Measurements from ENCODE around the gene TMEM143.

GRCh38 chr19:48330012-48330681 is 33.6 kb downstream of the TMEM143 start:
- TF ChIP-seq EZH2 (IDR thresholded peaks at IDR 0.05; ENCODE audit: low read depth, low read length, severe bottlenecking) (no peak), SUZ12 (IDR thresholded peaks at IDR 0.05; ENCODE audit: low read length) (no peak), ATF2 (IDR thresholded peaks at IDR 0.05; ENCODE audit: low read length) (no peak), CTCF (IDR thresholded peaks at IDR 0.05; ENCODE audit: control extremely low read depth in 1 of 3, insufficient read depth in 1 of 3, low read depth in 1 of 3, low read length in 3 of 3) (peak in 2 of 3 experiments; percentile 5 to 13; a peak in 1 of 4 replicates), ZNF274 (IDR thresholded peaks at IDR 0.05; ENCODE audit: borderline replicate concordance, extremely low read depth, low read length) (no peak), NANOG (IDR thresholded peaks at IDR 0.05; ENCODE audit: insufficient read depth, low read depth, low read length, poor library complexity, severe bottlenecking) (no peak)
